ENCODE results near the gene CCR3. TPM values are rescaled to one million over a fixed set of nuclear protein-coding genes. Genes with fewer than 3 reads are reported as not detected.

CCR3 gene
- total RNA-seq, 4 donors from 2014 or later, result not detected

DNA sequence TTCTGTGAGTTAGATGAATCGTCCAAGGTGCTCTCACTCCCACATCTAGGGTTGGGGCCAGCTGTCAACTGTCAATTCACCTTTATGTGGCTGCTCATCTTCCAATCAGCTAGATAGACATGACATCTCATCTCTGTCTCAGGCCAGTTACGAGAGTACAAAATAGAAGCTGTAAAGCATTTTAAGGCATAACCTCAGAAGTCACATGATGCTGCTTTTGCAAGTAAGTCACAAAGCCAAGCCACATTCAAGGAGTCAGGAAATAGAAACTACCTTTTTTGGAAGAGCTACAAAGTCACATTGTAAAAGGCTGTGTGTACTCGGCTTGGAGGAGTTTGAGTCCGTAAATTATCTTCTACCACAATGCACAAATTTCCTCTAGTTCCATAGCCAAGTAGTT is 29.1 kb upstream of the CCR3 start:
- Histone ChIP-seq H3K9me3 (no peaks in the 10 kb centered on the region), H3K27ac (no peak overlapping the region), H3K27me3 (no peaks in the 10 kb centered on the region), H3K4me1 (no peaks in the 10 kb centered on the region), H3K36me3 (no peaks in the 10 kb centered on the region), H3K4me3 (replicated peaks in 1 of 3) (no peak overlapping the region)
- no peak for DNase-seq
- 75 to 85% methylated on average over 4 of the region's 4 CpGs for WGBS, 2 donors
- TF ChIP-seq, protein P1, sequence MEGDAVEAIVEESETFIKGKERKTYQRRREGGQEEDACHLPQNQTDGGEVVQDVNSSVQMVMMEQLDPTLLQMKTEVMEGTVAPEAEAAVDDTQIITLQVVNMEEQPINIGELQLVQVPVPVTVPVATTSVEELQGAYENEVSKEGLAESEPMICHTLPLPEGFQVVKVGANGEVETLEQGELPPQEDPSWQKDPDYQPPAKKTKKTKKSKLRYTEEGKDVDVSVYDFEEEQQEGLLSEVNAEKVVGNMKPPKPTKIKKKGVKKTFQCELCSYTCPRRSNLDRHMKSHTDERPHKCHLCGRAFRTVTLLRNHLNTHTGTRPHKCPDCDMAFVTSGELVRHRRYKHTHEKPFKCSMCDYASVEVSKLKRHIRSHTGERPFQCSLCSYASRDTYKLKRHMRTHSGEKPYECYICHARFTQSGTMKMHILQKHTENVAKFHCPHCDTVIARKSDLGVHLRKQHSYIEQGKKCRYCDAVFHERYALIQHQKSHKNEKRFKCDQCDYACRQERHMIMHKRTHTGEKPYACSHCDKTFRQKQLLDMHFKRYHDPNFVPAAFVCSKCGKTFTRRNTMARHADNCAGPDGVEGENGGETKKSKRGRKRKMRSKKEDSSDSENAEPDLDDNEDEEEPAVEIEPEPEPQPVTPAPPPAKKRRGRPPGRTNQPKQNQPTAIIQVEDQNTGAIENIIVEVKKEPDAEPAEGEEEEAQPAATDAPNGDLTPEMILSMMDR (IDR thresholded peaks at IDR 0.05), result no peak
- intact Hi-C loops (cut with DNase I), result no loop called here

DNA sequence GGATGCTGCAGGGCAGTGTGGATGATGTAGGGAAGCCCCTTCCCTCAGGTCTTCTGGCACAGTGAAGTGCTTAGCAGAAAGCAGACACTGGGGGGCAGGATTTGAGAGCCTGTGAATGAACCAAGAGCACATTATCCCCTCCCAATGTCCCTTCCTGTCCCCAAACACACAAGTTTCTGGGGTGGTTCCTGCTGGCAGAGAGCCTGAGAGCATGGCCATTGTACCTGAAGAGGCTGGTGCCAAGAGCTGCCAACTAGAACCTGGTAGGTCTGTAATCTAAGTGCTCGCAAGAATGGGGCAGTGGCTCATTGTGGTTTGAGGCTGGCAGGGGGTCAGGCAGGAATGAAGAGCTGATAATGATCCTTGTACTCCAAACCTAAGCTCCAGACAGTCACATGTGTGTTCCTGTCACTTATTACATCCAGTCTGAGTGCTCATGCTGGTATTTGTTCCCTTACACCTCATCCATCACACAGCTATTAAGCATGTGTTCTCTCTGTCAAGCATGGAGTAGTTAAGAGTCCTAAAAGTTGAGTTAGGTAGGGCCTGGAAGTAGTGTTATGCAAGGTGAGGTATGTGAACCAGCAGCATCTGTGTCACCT is 27.4 kb upstream of the CCR3 start:
- H3K9me3 ChIP-seq, result no peaks in the 10 kb centered on the region
- peak; percentile 25 to 26 for DNase-seq
- H3K4me3 ChIP-seq (replicated peaks in 1 of 3), result no peak overlapping the region
- intact Hi-C loops (cut with DNase I), result no loop called here
- H3K36me3 ChIP-seq, result no peaks in the 10 kb centered on the region
- no peaks in the 10 kb centered on the region for H3K27me3 ChIP-seq
- TF ChIP-seq POLR2A (IDR thresholded peaks at IDR 0.05), result no peak
- TF ChIP-seq, protein P1 (IDR thresholded peaks at IDR 0.05), result no peak
- no peaks in the 10 kb centered on the region for H3K4me1 ChIP-seq
- WGBS, 2 donors, result 23% methylated on average over 1 of the region's 1 CpG; no CpG with 5 or more reads in 1 of the 2 donors
- H3K27ac ChIP-seq, result no peak overlapping the region

DNA sequence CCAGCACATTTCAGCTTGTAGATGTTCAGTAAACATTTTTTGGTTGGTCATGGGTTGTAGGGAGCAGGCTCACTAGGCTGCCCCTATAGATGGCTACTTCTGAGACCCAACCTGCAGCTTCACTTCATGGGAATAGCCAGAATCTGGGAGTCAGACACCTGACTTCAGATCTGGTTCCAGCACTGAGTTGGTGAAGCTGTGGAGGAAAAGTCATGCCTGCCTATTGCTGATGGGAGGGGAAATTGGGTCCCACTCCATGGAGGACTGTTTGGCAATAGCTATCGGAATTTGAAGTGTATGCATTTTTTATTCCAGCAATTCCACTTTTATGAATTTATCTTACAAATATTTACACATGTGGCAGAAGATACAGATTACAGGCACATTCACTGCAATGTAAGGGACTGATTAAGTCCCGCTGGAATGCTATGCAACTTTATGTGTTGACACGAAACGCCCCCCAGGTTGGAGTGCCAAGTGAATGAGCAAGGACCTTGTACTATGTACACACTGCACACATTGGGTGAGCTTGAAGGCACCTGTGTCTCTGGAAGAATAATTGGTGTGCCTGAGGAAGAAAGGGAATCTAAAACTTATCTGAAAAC is 26.3 kb upstream of the CCR3 start:
- TF ChIP-seq POLR2A (IDR thresholded peaks at IDR 0.05), result no peak
- TF ChIP-seq, protein P1 (IDR thresholded peaks at IDR 0.05), result no peak
- WGBS, 2 donors, result 63 to 70% methylated on average over 4 of the region's 4 CpGs
- H3K4me1 ChIP-seq, result no peaks in the 10 kb centered on the region
- no peaks in the 10 kb centered on the region for H3K27me3 ChIP-seq
- H3K36me3 ChIP-seq, result no peaks in the 10 kb centered on the region
- no peak overlapping the region for H3K4me3 ChIP-seq (replicated peaks in 1 of 3)
- intact Hi-C loops (cut with DNase I), result no loop called here
- DNase-seq, result no peak
- H3K9me3 ChIP-seq, result no peaks in the 10 kb centered on the region
- H3K27ac ChIP-seq, result no peak overlapping the region

DNA sequence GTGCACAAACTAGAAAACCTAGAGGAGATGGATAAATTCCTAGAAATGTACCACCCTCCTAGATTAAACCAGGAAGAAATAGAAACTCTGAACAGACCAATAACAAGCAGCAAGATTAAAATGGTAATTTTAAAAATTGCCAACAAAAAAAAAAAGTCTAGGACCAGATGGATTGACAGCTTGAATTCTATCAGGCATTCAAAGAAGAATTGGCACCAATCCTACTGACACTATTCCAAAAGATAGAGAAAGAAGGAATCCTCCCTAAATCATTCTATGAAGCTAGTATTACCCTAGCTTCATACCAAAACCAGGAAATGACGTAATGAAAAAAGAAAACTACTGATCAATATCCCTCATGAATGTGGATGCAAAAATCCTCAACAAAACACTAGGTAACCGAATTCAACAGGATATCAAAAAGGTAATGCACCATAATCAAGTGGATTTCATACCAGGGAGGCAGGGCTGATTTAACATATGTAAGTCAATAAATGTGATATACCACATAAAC is 24.0 kb upstream of the CCR3 start:
- Histone ChIP-seq H3K4me1 (no peaks in the 10 kb centered on the region), H3K9me3 (no peaks in the 10 kb centered on the region), H3K4me3 (replicated peaks in 1 of 3) (no peak overlapping the region), H3K27ac (no peak overlapping the region), H3K36me3 (no peaks in the 10 kb centered on the region), H3K27me3 (no peaks in the 10 kb centered on the region)
- WGBS, 2 donors, result 69 to 90% methylated on average over 2 of the region's 2 CpGs
- TF ChIP-seq POLR2A (IDR thresholded peaks at IDR 0.05), result no peak
- TF ChIP-seq, protein P1 (IDR thresholded peaks at IDR 0.05), result no peak
- no peak for DNase-seq
- intact Hi-C loops (cut with DNase I), result no loop called here

DNA sequence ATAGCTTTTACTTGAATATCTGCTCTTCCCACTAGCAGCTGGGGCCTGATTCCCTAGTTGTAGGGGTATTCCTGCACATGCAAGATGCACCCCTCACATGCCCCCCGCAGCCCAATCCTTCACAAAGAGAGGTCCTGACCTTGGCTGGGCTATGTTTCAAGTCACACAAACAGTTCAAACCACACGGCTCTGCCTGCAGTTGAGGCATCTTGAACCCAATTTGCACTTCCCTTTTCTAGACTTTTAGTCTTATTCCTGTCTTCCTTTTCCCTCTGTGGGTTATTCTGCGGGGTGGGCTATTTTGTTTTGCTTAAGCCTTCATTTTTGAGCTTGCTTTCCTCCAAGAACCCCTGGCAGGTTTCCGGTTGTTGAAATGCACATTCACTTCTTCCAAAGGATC is 20.9 kb upstream of the CCR3 start:
- Histone ChIP-seq H3K27ac (no peak overlapping the region), H3K36me3 (no peaks in the 10 kb centered on the region), H3K9me3 (no peaks in the 10 kb centered on the region), H3K4me1 (no peaks in the 10 kb centered on the region), H3K27me3 (no peaks in the 10 kb centered on the region), H3K4me3 (replicated peaks in 1 of 3) (no peak overlapping the region)
- WGBS, 2 donors, result 47 to 69% methylated on average over 4 of the region's 4 CpGs
- no peak for DNase-seq
- intact Hi-C loops (cut with DNase I), result no loop called here
- TF ChIP-seq, protein P1 (IDR thresholded peaks at IDR 0.05), result no peak
- TF ChIP-seq POLR2A (IDR thresholded peaks at IDR 0.05), result no peak

All from thyroid gland (tissue), 4 donors.